PC-3 (cell line): ENCODE results near the gene MSI2. TPM values are rescaled to one million over a fixed set of nuclear protein-coding genes. Genes with fewer than 3 reads are reported as not detected.

Experiments used
- ATAC-seq: fragments of 200-7000 bp; cut with Tn5 transposase; 2 replicates; pipeline ENCODE4 v1.9.1; 2020; ENCODE audit warnings: mild to moderate bottlenecking, moderate library complexity
- BruUV-seq: library from RNA; stranded (reverse); fragments of 400-500 nt; replicated peaks from 2 replicates; lab custom pipeline; 2021; lab: Mats Ljungman, UMichigan
- CTCF ChIA-PET: fragments of 300-600 bp; sonication (Branson Sonifier 250); formaldehyde crosslinking; loops from one replicate; lab custom pipeline; 2022; ENCODE audit warnings: antibody characterized with exemption; lab: Charles Lee
- POLR2A ChIA-PET: fragments of 300-600 bp; sonication (Branson Sonifier 250); formaldehyde crosslinking; loops from one replicate; lab custom pipeline; 2022; ENCODE audit warnings: antibody characterized with exemption; ENCODE audit not compliant: unreplicated experiment; lab: Charles Lee
- DNase-seq: peaks from one replicate; pipeline ENCODE4 v3.0.0-alpha.2; 2015
- H2AFZ ChIP-seq: fragments of 300-600 bp; sonication (generic); 2 replicates; pipeline ENCODE4 v1.6.0; 2016; ENCODE audit warnings: antibody characterized with exemption, low read length
- H3F3A ChIP-seq: fragments of 300-600 bp; sonication (generic); one replicate; pipeline ENCODE4 v1.6.0; 2017; ENCODE audit warnings: antibody characterized with exemption, low read length, control low read depth, mild to moderate bottlenecking; ENCODE audit not compliant: unreplicated experiment
- H3K27ac ChIP-seq: fragments of 300-600 bp; sonication (generic); 2 replicates; pipeline ENCODE4 v1.5.1; 2016; ENCODE audit warnings: mild to moderate bottlenecking, low read length
- H3K27me3 ChIP-seq: fragments of 300-600 bp; sonication (generic); 2 replicates; pipeline ENCODE4 v1.6.1; 2016; ENCODE audit warnings: low read length, mixed read lengths
- H3K36me3 ChIP-seq: fragments of 300-600 bp; sonication (generic); 2 replicates; pipeline ENCODE4 v1.6.1; 2016; ENCODE audit warnings: low read depth, mixed run types, low read length, mixed read lengths
- H3K4me1 ChIP-seq: fragments of 300-600 bp; sonication (generic); 2 replicates; pipeline ENCODE4 v1.5.1; 2016; ENCODE audit warnings: low read length; ENCODE audit not compliant: insufficient read depth
- H3K4me2 ChIP-seq: fragments of 300-600 bp; sonication (generic); 2 replicates; pipeline ENCODE4 v1.6.0; 2016; ENCODE audit warnings: low read length
- H3K4me3 ChIP-seq: fragments of 300-600 bp; sonication (generic); 2 replicates; pipeline ENCODE4 v1.5.1; 2016; ENCODE audit warnings: mild to moderate bottlenecking, low read length, mixed read lengths
- H3K79me2 ChIP-seq: fragments of 300-600 bp; sonication (generic); 2 replicates; pipeline ENCODE4 v1.6.1; 2017; ENCODE audit warnings: low read length, mixed read lengths
- H3K9ac ChIP-seq: fragments of 300-600 bp; sonication (generic); 2 replicates; pipeline ENCODE4 v1.6.0; 2016; ENCODE audit warnings: mild to moderate bottlenecking, low read length
- H3K9me2 ChIP-seq: fragments of 300-600 bp; sonication (generic); replicated peaks from 2 replicates; pipeline ENCODE4 v1.6.1; 2016; ENCODE audit warnings: mixed run types, low read length, mixed read lengths
- H3K9me3 ChIP-seq: fragments of 300-600 bp; sonication (generic); 2 replicates; pipeline ENCODE4 v1.6.1; 2016; ENCODE audit warnings: low read length, mixed read lengths
- H4K20me1 ChIP-seq: fragments of 300-600 bp; sonication (generic); 2 replicates; pipeline ENCODE4 v1.6.1; 2016; ENCODE audit warnings: low read length, mixed read lengths
- EZH2 ChIP-seq: fragments of 300-600 bp; sonication (generic); IDR thresholded peaks from one replicate; pipeline ENCODE4 v1.6.1; 2017; ENCODE audit warnings: antibody characterized with exemption, mild to moderate bottlenecking, low read length; ENCODE audit not compliant: unreplicated experiment
- EZH2phosphoT487 ChIP-seq: fragments of 300-600 bp; sonication (generic); IDR thresholded peaks from 2 replicates; pipeline ENCODE4 v1.6.1; 2018; ENCODE audit warnings: mild to moderate bottlenecking, antibody characterized with exemption, low read length, borderline replicate concordance
- intact Hi-C: fragments of 100-400 bp; cut with micrococcal nuclease; formaldehyde crosslinking; loops from 2 replicates; pipeline ENCODE4 v1.9.0; 2023
- total RNA-seq: library from RNA; depleted of rRNA; stranded (reverse); fragments of >200 nt; gene quantifications from 2 replicates; pipeline ENCODE4 v1.2.3, GENCODE V29; 2014
- TF ChIP-seq, protein P1 (sequence below): fragments of 300-600 bp; sonication (generic); conservative IDR thresholded peaks from 2 replicates; pipeline ENCODE4 v1.5.1; 2017; ENCODE audit warnings: antibody characterized with exemption, low read depth, mild to moderate bottlenecking, low read length

Gene MSI2
- total RNA-seq, 1 experiment from 2014 or later: 54.7 TPM

DNA sequence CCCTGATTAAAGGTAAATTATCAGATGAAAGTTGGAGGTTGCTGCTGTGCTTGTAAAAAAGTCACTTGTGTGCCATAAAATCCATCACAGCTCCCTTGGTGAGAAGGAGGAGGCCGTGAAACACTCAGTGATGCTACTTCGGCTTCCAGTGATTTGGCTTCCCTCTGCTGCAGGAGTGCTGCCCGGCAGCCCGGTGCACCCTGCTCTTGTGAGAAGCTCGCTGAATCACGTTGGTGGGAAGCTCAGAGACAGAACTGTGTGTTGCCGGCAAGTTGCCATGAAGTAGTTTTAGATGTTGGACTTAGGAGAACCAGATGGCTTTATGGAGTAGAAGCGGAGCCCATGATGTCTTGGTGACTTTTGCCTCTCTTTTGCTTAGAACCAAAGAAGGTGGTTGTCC lies 33.3 kb downstream of the MSI2 start:
- intact Hi-C loops: no loop called here
- H4K20me1 ChIP-seq: no peaks in the 10 kb centered on the region
- no peak for ATAC-seq

DNA sequence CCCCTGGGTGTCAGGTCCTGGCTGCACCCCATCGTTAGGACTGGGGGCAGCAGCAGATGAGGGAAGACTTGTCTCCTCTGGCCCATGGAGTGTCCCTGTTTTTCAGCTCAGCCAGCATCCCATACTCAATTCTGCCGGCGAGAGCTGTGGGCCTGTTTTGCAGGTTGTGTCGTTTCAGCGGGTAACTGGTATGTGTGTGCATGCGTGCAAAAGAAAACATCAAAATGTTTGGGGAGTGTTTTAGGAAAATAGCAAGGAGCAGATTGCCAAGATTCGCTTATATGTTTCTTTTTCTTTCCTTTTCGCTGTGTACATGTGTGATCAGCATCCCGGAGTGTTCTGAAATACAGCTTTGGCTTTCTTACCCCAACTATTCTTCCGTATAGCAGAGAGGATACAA lies 34.7 kb downstream of the MSI2 start:
- POLR2A ChIA-PET: no interaction called here
- no peaks in the 10 kb centered on the region for H3K36me3 ChIP-seq
- H3K79me2 ChIP-seq: no peaks in the 10 kb centered on the region
- H3K9me2 ChIP-seq: no peaks in the 10 kb centered on the region
- TF ChIP-seq EZH2phosphoT487 (no peak), EZH2 (no peak)
- TF ChIP-seq, protein P1, sequence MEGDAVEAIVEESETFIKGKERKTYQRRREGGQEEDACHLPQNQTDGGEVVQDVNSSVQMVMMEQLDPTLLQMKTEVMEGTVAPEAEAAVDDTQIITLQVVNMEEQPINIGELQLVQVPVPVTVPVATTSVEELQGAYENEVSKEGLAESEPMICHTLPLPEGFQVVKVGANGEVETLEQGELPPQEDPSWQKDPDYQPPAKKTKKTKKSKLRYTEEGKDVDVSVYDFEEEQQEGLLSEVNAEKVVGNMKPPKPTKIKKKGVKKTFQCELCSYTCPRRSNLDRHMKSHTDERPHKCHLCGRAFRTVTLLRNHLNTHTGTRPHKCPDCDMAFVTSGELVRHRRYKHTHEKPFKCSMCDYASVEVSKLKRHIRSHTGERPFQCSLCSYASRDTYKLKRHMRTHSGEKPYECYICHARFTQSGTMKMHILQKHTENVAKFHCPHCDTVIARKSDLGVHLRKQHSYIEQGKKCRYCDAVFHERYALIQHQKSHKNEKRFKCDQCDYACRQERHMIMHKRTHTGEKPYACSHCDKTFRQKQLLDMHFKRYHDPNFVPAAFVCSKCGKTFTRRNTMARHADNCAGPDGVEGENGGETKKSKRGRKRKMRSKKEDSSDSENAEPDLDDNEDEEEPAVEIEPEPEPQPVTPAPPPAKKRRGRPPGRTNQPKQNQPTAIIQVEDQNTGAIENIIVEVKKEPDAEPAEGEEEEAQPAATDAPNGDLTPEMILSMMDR: no peak
- no peaks in the 10 kb centered on the region for H4K20me1 ChIP-seq
- CTCF ChIA-PET: no interaction called here
- peaks cover 22% of the 10 kb centered on the region for H3K4me1 ChIP-seq
- peaks cover 2% of the 10 kb centered on the region for H3F3A ChIP-seq
- no TSS peak for BruUV-seq
- DNase-seq (no peak), ATAC-seq (no peak)
- H3K4me2 ChIP-seq: no peak overlapping the region
- no peaks in the 10 kb centered on the region for H3K9me3 ChIP-seq
- intact Hi-C loops: no loop called here
- H3K27ac ChIP-seq: no peak overlapping the region
- H3K4me3 ChIP-seq: no peak overlapping the region
- H2AFZ ChIP-seq: no peak overlapping the region
- no peaks in the 10 kb centered on the region for H3K27me3 ChIP-seq
- no peak overlapping the region for H3K9ac ChIP-seq

More for the DNA sequence above, 33.3 kb downstream of the MSI2 start:
- H3K9me2 ChIP-seq: no peaks in the 10 kb centered on the region
- peaks cover 4% of the 10 kb centered on the region for H3F3A ChIP-seq
- no peak overlapping the region for H3K4me3 ChIP-seq
- TF ChIP-seq EZH2: no peak
- TF ChIP-seq, protein P1: no peak
- no peak for TF ChIP-seq EZH2phosphoT487
- H3K4me1 ChIP-seq: peaks cover 8% of the 10 kb centered on the region
- H3K4me2 ChIP-seq: no peak overlapping the region
- H3K79me2 ChIP-seq: no peaks in the 10 kb centered on the region
- no peaks in the 10 kb centered on the region for H3K27me3 ChIP-seq
- ChIA-PET POLR2A (no interaction called here), CTCF (no interaction called here)
- H3K36me3 ChIP-seq: no peaks in the 10 kb centered on the region; the same call in 1 of the 2 replicates
- H3K9me3 ChIP-seq: no peaks in the 10 kb centered on the region
- no peak overlapping the region for H3K9ac ChIP-seq
- no peak overlapping the region for H3K27ac ChIP-seq
- BruUV-seq: no TSS peak
- no peak for DNase-seq
- H2AFZ ChIP-seq: no peak overlapping the region

DNA sequence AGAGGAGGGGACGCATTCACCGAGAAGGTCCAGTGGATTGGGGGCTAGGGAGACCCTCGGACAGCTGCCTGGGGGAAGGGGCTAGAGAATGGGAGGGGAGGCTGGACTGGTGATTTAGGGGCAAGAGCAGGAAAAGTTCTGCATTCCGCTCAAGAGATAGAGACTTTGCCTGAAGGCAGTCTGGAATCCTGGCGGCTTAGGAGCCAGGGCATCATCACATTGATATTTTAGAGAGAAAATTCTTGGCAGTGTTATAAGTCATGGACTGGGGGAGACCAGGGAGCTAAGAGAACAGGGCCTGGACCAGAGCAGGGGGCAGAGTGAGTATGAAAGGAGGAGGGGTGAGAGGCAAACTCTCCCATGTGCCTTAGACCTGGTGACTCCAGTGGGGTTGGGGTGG lies 35.8 kb downstream of the MSI2 start:
- CTCF ChIA-PET: no interaction called here
- H3K9me2 ChIP-seq: no peaks in the 10 kb centered on the region
- H3K9me3 ChIP-seq: no peaks in the 10 kb centered on the region
- TF ChIP-seq EZH2: no peak
- no peak for TF ChIP-seq EZH2phosphoT487
- TF ChIP-seq, protein P1: no peak
- no peaks in the 10 kb centered on the region for H3K79me2 ChIP-seq
- intact Hi-C loops: no loop called here
- no peaks in the 10 kb centered on the region for H4K20me1 ChIP-seq
- H3K4me3 ChIP-seq: no peak overlapping the region
- ATAC-seq (no peak), DNase-seq (no peak)
- no peak overlapping the region for H3K4me2 ChIP-seq
- no TSS peak for BruUV-seq
- peaks cover 29% of the 10 kb centered on the region for H3K4me1 ChIP-seq
- no peak overlapping the region for H3K27ac ChIP-seq
- H3F3A ChIP-seq: no peaks in the 10 kb centered on the region
- no peak overlapping the region for H2AFZ ChIP-seq
- no peak overlapping the region for H3K9ac ChIP-seq
- H3K36me3 ChIP-seq: no peaks in the 10 kb centered on the region
- POLR2A ChIA-PET: interaction anchor here (0.7 kb wide), 1 partner anchor 35 kb away, joined by 4 read pairs; no protein-coding TSS in a partner anchor
- no peaks in the 10 kb centered on the region for H3K27me3 ChIP-seq
